Measurements from ENCODE around the gene DTNBP1.

GRCh38 chr6:15557174-15557573, 105.7 kb downstream of the DTNBP1 start:
- TF ChIP-seq SCRT1 (tag by site-specific recombination; IDR thresholded peaks at IDR 0.05; ENCODE audit: borderline replicate concordance) (no peak), CTCF (tag by site-specific recombination; IDR thresholded peaks at IDR 0.05) (no peak)

Data from HEK293 (cell line).